CD14-positive monocyte (primary cell): Measurements from ENCODE around the gene DCAF6. TPM values are rescaled to one million over a fixed set of nuclear protein-coding genes. Genes with fewer than 3 reads are reported as not detected.

Experiments used
- DNase-seq, 3 donors: peaks; one replicate each; pipeline ENCODE4 v3.0.0-alpha.2; 2011 to 2022
- H2AFZ ChIP-seq: 2 replicates; pipeline ENCODE4 v1.6.0; 2012; ENCODE audit warnings: mild to moderate bottlenecking, low read depth, low read length, inconsistent platforms; ENCODE audit not compliant: insufficient read depth, poor library complexity, severe bottlenecking
- H3K27ac ChIP-seq, 2 donors: 1 replicate in 1 of 2; 2 replicates in 1 of 2; pipeline ENCODE4 v1.5.1; 2012 to 2013; ENCODE audit warnings: low read length in 2 of 2, control low read depth in 1 of 2, inconsistent platforms in 1 of 2, low read depth in 1 of 2, mild to moderate bottlenecking in 1 of 2
- H3K27me3 ChIP-seq, 2 donors: one replicate each; pipeline versions ENCODE4 v1.6.0 to v1.6.1; 2011 to 2013; ENCODE audit warnings: low read length in 2 of 2; ENCODE audit not compliant: control insufficient read depth in 2 of 2, insufficient read depth in 2 of 2
- H3K36me3 ChIP-seq, 2 donors: replicated peaks in 1 of 2; 1 replicate in 1 of 2; 2 replicates in 1 of 2; pipeline versions ENCODE4 v1.5.1 to v1.6.1; 2012 to 2013; ENCODE audit warnings: low read length in 2 of 2, control low read depth in 1 of 2, inconsistent platforms in 1 of 2, mild to moderate bottlenecking in 1 of 2; ENCODE audit not compliant: insufficient read depth in 2 of 2, control insufficient read depth in 1 of 2
- H3K4me1 ChIP-seq, 2 donors: 1 replicate in 1 of 2; 2 replicates in 1 of 2; pipeline versions ENCODE4 v1.5.1 to v1.6.1; 2012 to 2013; ENCODE audit warnings: low read length in 2 of 2, control low read depth in 1 of 2, inconsistent platforms in 1 of 2, mild to moderate bottlenecking in 1 of 2, moderate library complexity in 1 of 2; ENCODE audit not compliant: insufficient read depth in 2 of 2, control insufficient read depth in 1 of 2
- H3K4me2 ChIP-seq: replicated peaks from 2 replicates; pipeline ENCODE3; 2012; ENCODE audit warnings: low read length, moderate library complexity, mild to moderate bottlenecking; ENCODE audit not compliant: poor library complexity, severe bottlenecking; ENCODE audit errors: extremely low read depth
- H3K4me3 ChIP-seq, 3 experiments: fragments of 200-600 bp in 1 of 3; sonication (generic) in 1 of 3; replicated peaks in 1 of 3; 1 replicate in 2 of 3; 2 replicates in 1 of 3; pipeline ENCODE4 v1.5.1; 2011 to 2013; ENCODE audit warnings: low read length in 3 of 3, mild to moderate bottlenecking in 3 of 3, control low read depth in 2 of 3, low read depth in 2 of 3, inconsistent platforms in 1 of 3, moderate library complexity in 1 of 3
- H3K79me2 ChIP-seq: 2 replicates; pipeline ENCODE4 v1.6.0; 2012; ENCODE audit warnings: mild to moderate bottlenecking, control low read depth, inconsistent platforms, low read length, moderate library complexity; ENCODE audit not compliant: insufficient read depth
- H3K9ac ChIP-seq: 2 replicates; pipeline ENCODE4 v1.6.0; 2017; ENCODE audit warnings: low read length, mild to moderate bottlenecking; ENCODE audit not compliant: insufficient read depth, poor library complexity, severe bottlenecking
- H3K9me3 ChIP-seq, 2 donors: replicated peaks in 1 of 2; 1 replicate in 1 of 2; 2 replicates in 1 of 2; pipeline versions ENCODE4 v1.5.1 to v1.6.1; 2012 to 2013; ENCODE audit warnings: low read length in 2 of 2, control low read depth in 1 of 2; ENCODE audit not compliant: control insufficient read depth in 1 of 2, insufficient read depth in 1 of 2
- H4K20me1 ChIP-seq: 2 replicates; pipeline ENCODE4 v1.6.0; 2012; ENCODE audit warnings: mild to moderate bottlenecking, low read length, control low read depth, moderate library complexity; ENCODE audit not compliant: insufficient read depth
- H3K27ac Mint-ChIP-seq, 7 donors: one replicate each; pipeline ENCODE4 v1.8.0; 2020; ENCODE audit warnings: mild to moderate bottlenecking in 7 of 7, mixed read lengths in 7 of 7, moderate library complexity in 6 of 7, inconsistent platforms in 2 of 7
- H3K27me3 Mint-ChIP-seq, 3 donors: one replicate each; pipeline ENCODE4 v1.8.0; 2021 to 2022; ENCODE audit warnings: low read depth in 3 of 3, mild to moderate bottlenecking in 3 of 3, mixed read lengths in 3 of 3, moderate library complexity in 3 of 3, inconsistent platforms in 1 of 3
- H3K36me3 Mint-ChIP-seq, 2 donors: one replicate each; pipeline ENCODE4 v1.8.0; 2020; ENCODE audit warnings: mixed read lengths in 2 of 2, inconsistent platforms in 1 of 2, mild to moderate bottlenecking in 1 of 2
- H3K4me1 Mint-ChIP-seq: one replicate; pipeline ENCODE4 v1.8.0; 2020; ENCODE audit warnings: mild to moderate bottlenecking, mixed read lengths
- H3K4me3 Mint-ChIP-seq, 2 donors: one replicate each; pipeline ENCODE4 v1.8.0; 2020; ENCODE audit warnings: mild to moderate bottlenecking in 2 of 2, mixed read lengths in 2 of 2, moderate library complexity in 1 of 2
- H3K9me3 Mint-ChIP-seq, 7 donors: one replicate each; pipeline ENCODE4 v1.8.0; 2020 to 2022; ENCODE audit warnings: mixed read lengths in 7 of 7, mild to moderate bottlenecking in 6 of 7, moderate library complexity in 6 of 7, inconsistent platforms in 2 of 7
- CTCF ChIP-seq: fragments of 200-600 bp; IDR thresholded peaks from one replicate; pipeline ENCODE4 v1.8.0; 2022; ENCODE audit warnings: antibody characterized with exemption, mild to moderate bottlenecking
- WGBS: methylation state at CpG from one replicate; pipeline ENCODE4 v1.1.5; 2013; ENCODE audit warnings: missing lambda C conversion rate; ENCODE audit not compliant: insufficient coverage; 5-methylcytosine and 5-hydroxymethylcytosine counted together
- intact Hi-C, 2 donors: fragments of 100-400 bp; cut with micrococcal nuclease; formaldehyde crosslinking; loops; one replicate each; pipeline versions ENCODE4 v1.15.0 to v1.15.1; 2023
- polyA plus RNA-seq, 3 donors: library from polyadenylated mRNA; depleted of rRNA in 1 of 3; unstranded in 2 of 3; stranded (reverse) in 1 of 3; fragments of 300-500 nt in 2 of 3; fragments of >200 nt in 1 of 3; fragmentation: Illumina TruSeq in 2 of 3; gene quantifications; 1 replicate in 2 of 3; 2 replicates in 1 of 3; pipeline ENCODE4 v1.2.3, GENCODE V29; 2012 to 2021

DCAF6 gene
- polyA plus RNA-seq, 3 donors: 11.8 to 16.1 (median 11.9) TPM

DNA sequence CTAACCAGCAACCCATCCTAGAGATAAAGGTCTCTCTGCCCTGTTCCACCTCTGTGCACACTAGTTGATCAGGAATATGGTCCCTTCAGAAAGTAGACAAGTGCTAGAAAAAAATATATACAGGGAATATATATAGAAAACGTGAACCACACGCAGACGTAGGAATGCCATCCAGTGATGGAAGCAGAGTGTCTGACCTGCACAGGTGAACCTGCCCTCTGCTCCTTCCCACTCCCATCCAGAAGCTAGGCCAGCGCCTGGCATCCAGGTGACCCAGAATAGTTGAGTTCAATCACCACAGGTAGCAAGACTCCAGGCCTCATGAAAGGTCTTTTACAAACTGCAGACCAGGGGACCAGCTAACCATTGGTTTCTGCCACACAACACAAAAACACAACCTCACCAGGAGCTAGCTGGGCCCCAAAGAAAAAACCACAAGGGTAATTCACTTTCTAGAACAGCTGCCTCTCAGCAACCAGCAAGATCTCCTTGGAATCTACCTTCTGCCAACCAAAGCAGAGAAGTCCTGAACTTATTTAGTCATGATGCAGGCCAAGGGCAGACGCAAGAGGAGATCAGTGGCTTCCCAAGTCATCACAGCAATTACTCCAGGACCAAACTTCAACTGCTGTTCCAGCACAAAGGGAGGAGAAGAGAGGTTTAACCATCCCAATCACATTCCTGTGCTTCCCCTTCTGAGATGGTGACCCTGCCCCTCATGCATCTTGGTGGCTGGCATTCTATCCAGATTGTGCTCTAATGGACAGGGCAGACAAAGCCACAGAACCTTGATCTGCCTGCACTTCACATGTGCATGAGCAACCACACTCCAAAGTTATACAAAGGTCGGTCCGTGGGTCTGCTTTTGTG is 147.2 kb downstream of the DCAF6 start:
- H3K4me1 ChIP-seq: peaks cover 4% of the 10 kb centered on the region in 2 donors
- no peak overlapping the region for H3K27ac Mint-ChIP-seq
- H3K36me3 Mint-ChIP-seq: peaks cover 4 to 6% of the 10 kb centered on the region in 2 donors
- no peaks in the 10 kb centered on the region for H3K9me3 Mint-ChIP-seq
- no peaks in the 10 kb centered on the region for H3K79me2 ChIP-seq
- peaks cover 0 to 4% of the 10 kb centered on the region in 2 donors for H3K36me3 ChIP-seq
- H3K4me3 Mint-ChIP-seq: no peak overlapping the region
- H3K4me1 Mint-ChIP-seq: peaks cover 21% of the 10 kb centered on the region
- H3K4me2 ChIP-seq: no peak overlapping the region
- H3K9ac ChIP-seq: no peak overlapping the region
- no peak overlapping the region for H2AFZ ChIP-seq
- H3K27ac ChIP-seq: no peak overlapping the region
- H3K4me3 ChIP-seq: no peak overlapping the region
- peaks cover 0 to 4% (median 1%) of the 10 kb centered on the region in 3 donors for H3K27me3 Mint-ChIP-seq
- intact Hi-C loops: no loop called here
- DNase-seq: no peak
- H3K27me3 ChIP-seq: no peaks in the 10 kb centered on the region
- 94% methylated on average over 5 of the region's 7 CpGs for WGBS
- no peak for TF ChIP-seq CTCF
- no peaks in the 10 kb centered on the region for H4K20me1 ChIP-seq
- H3K9me3 ChIP-seq: no peaks in the 10 kb centered on the region

DNA sequence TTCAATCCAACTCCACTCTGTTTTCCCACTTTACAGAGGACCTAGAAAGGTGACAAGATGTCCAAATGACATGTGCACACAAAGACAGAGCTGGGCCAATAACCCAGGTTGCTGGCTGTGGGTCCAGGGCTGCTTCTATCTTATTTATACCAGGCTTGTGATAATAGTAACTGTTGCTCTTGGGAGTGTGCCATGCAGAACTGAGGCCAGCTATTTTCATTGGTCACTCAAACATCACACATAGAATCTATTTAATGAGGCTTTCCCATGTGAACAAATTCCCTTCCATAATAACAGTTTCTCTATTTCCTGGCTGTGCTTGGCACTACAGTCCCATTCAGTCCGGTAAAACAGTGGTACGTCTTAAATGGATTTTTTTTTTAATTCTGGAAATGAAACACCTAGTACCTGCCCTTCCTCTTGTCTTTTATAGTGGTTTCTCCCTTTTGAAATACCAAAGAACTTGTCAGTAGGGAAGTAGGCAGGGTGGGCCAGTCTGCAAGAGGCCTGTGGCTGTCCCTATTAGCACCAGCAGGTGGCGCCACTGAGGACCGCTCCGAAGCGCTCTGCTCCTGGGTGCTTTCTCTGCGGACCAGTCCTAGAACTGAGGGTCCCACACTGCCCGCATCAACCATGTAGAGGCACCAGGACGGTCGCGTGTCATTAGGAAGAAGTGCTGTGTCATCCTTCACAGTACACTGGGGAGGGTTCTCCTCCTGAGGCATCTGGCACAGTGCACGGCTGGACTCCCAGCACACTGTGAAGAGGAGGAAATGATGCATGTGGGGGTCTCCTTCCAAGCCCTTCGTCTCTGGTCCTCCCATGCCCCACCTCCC is 148.1 kb downstream of the DCAF6 start:
- Mint-ChIP-seq H3K36me3 (peaks cover 0 to 2% of the 10 kb centered on the region in 2 donors), H3K27ac (peak overlapping the region in 2 of 7 donors; percentile 4 to 10), H3K4me3 (peak overlapping the region; percentile 56 to 70), H3K27me3 (peaks cover 0 to 4% (median 1%) of the 10 kb centered on the region in 3 donors), H3K4me1 (peaks cover 21% of the 10 kb centered on the region), H3K9me3 (no peaks in the 10 kb centered on the region)
- Histone ChIP-seq H2AFZ (peak overlapping the region; percentile 58), H3K36me3 (no peaks in the 10 kb centered on the region), H3K79me2 (no peaks in the 10 kb centered on the region), H3K27me3 (no peaks in the 10 kb centered on the region), H3K4me3 (peak overlapping the region in 1 of 3 experiments; percentile 43), H3K9me3 (no peaks in the 10 kb centered on the region), H3K9ac (no peak overlapping the region), H3K27ac (no peak overlapping the region), H4K20me1 (no peaks in the 10 kb centered on the region), H3K4me1 (peaks cover 4% of the 10 kb centered on the region in 2 donors), H3K4me2 (peak overlapping the region; percentile 55)
- WGBS: 9% methylated on average over 6 of the region's 13 CpGs
- intact Hi-C loops: no loop called here
- DNase-seq: peak; percentile 47 to 67 (median 66)
- TF ChIP-seq CTCF: peak; percentile 97
